Activated T-cell treated with anti-CD3 and anti-CD28 coated beads, Interleukin-2, amount 50 U/mL, for 24 hours (primary cell): ENCODE data around the gene SCAF4.
A peak's percentile ranks its signal among the peaks of the same experiment; 100 is the strongest.
"Not testable (repeated sequence)": the region's sequence is repeated elsewhere in the genome, so short reads cannot be mapped to it uniquely, and the experiment has no call there.

Source experiments
- DNase-seq: peaks from one replicate; pipeline ENCODE4 v3.0.0-alpha.2; 2020
- H3K27ac Mint-ChIP-seq: 2 replicates; pipeline ENCODE4 v1.8.0; 2020; ENCODE audit warnings: mild to moderate bottlenecking, mixed read lengths
- H3K27me3 Mint-ChIP-seq: 2 replicates; pipeline ENCODE4 v1.8.0; 2020; ENCODE audit warnings: mixed read lengths
- H3K36me3 Mint-ChIP-seq: 2 replicates; pipeline ENCODE4 v1.8.0; 2020; ENCODE audit warnings: low read depth, mixed read lengths
- H3K4me1 Mint-ChIP-seq: 2 replicates; pipeline ENCODE4 v1.8.0; 2020; ENCODE audit warnings: low read depth, mixed read lengths
- H3K4me3 Mint-ChIP-seq: 2 replicates; pipeline ENCODE4 v1.8.0; 2020; ENCODE audit warnings: mild to moderate bottlenecking, moderate library complexity, mixed read lengths
- H3K9me3 Mint-ChIP-seq: 2 replicates; pipeline ENCODE4 v1.8.0; 2020; ENCODE audit warnings: mixed read lengths

The SCAF4 gene, protein sequence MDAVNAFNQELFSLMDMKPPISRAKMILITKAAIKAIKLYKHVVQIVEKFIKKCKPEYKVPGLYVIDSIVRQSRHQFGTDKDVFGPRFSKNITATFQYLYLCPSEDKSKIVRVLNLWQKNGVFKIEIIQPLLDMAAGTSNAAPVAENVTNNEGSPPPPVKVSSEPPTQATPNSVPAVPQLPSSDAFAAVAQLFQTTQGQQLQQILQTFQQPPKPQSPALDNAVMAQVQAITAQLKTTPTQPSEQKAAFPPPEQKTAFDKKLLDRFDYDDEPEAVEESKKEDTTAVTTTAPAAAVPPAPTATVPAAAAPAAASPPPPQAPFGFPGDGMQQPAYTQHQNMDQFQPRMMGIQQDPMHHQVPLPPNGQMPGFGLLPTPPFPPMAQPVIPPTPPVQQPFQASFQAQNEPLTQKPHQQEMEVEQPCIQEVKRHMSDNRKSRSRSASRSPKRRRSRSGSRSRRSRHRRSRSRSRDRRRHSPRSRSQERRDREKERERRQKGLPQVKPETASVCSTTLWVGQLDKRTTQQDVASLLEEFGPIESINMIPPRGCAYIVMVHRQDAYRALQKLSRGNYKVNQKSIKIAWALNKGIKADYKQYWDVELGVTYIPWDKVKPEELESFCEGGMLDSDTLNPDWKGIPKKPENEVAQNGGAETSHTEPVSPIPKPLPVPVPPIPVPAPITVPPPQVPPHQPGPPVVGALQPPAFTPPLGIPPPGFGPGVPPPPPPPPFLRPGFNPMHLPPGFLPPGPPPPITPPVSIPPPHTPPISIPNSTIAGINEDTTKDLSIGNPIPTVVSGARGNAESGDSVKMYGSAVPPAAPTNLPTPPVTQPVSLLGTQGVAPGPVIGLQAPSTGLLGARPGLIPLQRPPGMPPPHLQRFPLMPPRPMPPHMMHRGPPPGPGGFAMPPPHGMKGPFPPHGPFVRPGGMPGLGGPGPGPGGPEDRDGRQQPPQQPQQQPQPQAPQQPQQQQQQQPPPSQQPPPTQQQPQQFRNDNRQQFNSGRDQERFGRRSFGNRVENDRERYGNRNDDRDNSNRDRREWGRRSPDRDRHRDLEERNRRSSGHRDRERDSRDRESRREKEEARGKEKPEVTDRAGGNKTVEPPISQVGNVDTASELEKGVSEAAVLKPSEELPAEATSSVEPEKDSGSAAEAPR

DNA sequence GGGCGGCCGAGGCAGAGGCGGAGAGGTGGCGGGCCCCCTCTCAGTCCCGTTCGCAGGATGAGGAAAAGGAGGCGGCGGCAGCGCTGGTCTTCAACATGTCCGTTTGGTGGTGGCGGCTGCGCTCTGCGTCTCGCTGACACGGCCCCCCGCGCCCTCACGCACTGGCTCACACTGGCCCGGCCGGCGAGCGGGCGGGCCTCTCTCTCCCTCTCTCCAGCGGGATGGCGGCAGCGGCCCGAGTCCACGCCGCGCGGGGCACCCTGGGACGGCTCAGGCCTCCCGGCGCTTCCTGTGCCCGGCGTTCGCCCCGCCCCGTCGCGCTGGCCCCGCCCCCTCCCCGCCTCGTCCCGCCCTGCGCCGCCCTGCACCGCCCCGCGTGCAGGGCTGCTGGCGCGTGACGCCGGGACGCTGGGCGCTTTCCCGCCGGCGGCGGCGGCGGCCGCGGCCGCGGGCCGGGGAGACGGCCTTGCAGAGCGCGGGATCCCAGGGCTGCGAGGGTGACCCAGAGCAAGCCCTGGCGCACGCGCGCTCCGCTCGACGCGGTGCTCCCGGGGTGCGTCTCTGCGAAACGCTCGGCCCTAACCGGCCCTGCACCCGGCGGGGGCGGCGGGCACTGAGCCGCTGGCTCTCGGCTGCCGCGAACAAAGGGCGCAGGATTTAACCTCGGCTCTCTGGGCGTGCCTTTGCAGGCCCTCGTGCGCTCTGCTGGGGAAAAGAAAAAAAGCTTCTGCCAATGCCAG is at the start of gene SCAF4:
Gene SCAF4, minus strand, starts transcription at position 262 of the 740 bp plus-strand sequence. CDS start 426 bp downstream, outside the sequence.
- H3K27ac Mint-ChIP-seq: peak within 1 kb of the TSS; percentile 91
- H3K4me1 Mint-ChIP-seq: peaks cover 8% of the 10 kb centered on the region
- no peaks in the 10 kb centered on the region for H3K27me3 Mint-ChIP-seq
- peaks cover 17% of the 10 kb centered on the region for H3K36me3 Mint-ChIP-seq
- no peak within 1 kb of the TSS for H3K4me3 Mint-ChIP-seq
- peak; percentile 91 for DNase-seq
- H3K9me3 Mint-ChIP-seq: no peaks in the 10 kb centered on the region

DNA sequence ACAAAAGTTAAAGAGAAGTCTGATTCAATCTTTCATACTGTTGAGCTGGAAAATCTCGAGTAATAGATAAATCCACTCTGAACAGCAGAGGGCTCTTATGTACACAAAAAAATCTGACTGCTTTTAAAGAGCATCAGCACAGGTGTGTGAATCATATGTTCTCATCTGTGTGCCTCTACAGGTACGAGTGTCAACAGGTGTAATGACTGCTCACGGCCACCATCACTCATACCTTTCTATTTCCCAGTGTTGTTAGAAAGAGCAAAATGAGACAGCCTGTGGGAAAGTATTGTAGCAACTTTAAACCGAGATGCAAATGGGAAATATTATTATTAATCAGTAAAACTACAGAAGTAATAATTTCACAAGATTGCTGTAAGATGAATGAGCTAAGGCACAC is 49.0 kb upstream of the SCAF4 start:
- H3K9me3 Mint-ChIP-seq: no peaks in the 10 kb centered on the region
- H3K27ac Mint-ChIP-seq: no peak overlapping the region
- H3K27me3 Mint-ChIP-seq: peaks cover 9% of the 10 kb centered on the region

DNA sequence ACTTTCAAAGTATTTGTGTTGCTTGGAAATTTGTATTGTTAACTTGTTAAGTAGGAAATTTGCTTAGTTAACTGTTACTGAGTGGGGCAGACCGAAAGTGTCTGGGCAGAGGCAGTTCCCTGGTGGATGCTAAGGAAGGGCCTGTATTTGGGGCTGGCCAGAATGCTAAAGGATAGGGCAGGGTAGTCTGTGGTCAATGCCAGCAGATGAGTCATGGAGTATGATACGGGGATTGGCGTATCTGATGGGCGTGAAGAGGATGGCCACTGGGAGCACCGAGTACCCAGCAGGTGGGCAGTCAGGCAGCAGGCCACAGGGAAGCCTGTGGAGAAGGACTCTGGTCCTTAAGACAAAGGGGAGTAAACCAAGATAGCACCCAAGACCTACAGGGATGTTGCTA is 46.6 kb upstream of the SCAF4 start:
- no peaks in the 10 kb centered on the region for H3K9me3 Mint-ChIP-seq
- no peak overlapping the region for H3K4me3 Mint-ChIP-seq
- peaks cover 9% of the 10 kb centered on the region for H3K27me3 Mint-ChIP-seq
- DNase-seq: no peak
- H3K27ac Mint-ChIP-seq: no peak overlapping the region
- H3K4me1 Mint-ChIP-seq: no peaks in the 10 kb centered on the region
- H3K36me3 Mint-ChIP-seq: no peaks in the 10 kb centered on the region

More for the DNA sequence above, 49.0 kb upstream of the SCAF4 start:
- no peak for DNase-seq
- peaks cover 3% of the 10 kb centered on the region for H3K4me1 Mint-ChIP-seq
- H3K4me3 Mint-ChIP-seq: no peak overlapping the region
- H3K36me3 Mint-ChIP-seq: no peaks in the 10 kb centered on the region

DNA sequence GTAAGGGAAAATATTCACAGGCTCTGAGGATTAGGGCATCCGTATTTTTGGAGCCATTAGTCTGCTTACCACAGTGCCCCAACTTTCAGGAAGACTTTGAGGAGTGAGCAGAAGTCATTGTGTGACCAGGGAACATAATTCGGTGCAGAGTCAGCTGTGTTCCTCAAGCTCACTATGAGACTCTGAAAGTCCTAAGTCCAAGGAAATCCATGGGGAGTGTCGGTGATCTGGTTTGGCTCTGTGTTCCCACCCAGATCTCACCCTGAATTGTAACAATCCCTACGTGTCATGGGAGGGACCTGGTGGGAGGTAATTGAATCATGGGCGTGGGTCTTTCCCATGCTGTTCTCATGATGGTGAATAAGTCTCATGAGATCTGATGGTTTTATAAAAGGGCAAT is 45.9 kb upstream of the SCAF4 start:
- no peak for DNase-seq
- Mint-ChIP-seq H3K4me3 (no peak overlapping the region), H3K36me3 (no peaks in the 10 kb centered on the region), H3K27me3 (peaks cover 9% of the 10 kb centered on the region), H3K9me3 (no peaks in the 10 kb centered on the region), H3K27ac (no peak overlapping the region), H3K4me1 (no peaks in the 10 kb centered on the region)

DNA sequence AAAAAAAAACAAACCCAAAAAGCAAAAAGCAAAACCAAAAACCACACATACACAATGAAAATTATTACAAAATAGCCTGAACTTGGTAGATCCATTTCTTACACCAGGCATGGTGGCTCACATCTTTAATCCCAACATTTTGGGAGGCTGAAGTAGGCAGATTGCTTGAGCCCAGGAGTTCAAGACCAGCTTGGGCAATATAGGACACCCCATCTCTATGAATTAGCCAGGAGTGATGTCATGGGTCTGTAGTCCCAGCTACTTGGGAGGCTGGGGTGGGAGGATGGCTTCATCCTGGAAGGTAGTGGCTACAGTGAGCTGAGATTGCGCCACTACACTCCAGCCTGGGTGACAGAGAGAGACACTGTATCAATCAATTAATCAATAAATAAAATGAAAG is 42.1 kb upstream of the SCAF4 start:
- no peaks in the 10 kb centered on the region for H3K9me3 Mint-ChIP-seq
- no peak for DNase-seq
- H3K27ac Mint-ChIP-seq: no peak overlapping the region
- H3K27me3 Mint-ChIP-seq: no peaks in the 10 kb centered on the region
- H3K36me3 Mint-ChIP-seq: no peaks in the 10 kb centered on the region
- H3K4me3 Mint-ChIP-seq: no peak overlapping the region
- H3K4me1 Mint-ChIP-seq: no peaks in the 10 kb centered on the region

DNA sequence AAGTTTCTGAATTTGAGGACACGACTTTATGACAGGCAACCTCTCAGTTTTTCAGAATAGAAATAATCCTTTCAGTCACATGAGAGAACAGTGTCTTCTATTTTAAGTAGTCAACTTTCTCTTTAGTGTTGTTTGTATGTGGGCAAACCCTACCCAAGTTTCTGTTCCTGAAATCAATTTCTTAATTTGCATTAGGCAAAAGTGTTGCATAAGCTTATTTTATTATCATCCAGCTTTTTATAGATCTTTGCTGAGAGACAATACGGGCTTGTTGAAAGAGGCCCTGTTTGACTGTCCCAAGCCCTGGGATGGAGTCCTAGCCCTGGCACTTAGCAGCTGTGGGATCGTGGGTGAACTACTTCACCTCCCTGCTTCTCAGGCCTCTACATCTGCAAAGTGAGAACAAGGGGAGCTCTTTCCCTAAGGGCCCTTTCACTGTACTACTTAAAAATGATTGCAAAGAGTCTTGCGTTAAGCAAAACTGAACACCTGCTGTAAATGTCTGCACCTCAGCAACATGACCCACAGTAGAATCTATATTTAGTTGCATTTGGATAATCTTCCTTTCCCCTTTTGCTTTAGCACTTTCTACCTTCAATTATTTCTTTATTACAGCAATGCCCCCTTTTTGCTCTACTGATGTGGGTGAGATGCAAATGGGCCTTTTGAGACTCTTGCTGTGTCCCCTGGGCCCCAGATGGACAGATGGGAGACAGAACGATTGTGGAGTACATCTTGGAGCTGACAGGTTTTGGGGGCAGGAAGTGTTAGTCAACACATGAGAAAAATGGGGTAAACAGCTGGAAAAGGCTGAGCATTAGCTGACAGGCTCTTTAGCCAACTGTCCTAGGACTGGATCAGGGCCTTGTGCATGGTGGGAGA is 41.0 kb upstream of the SCAF4 start:
- Mint-ChIP-seq H3K9me3 (no peaks in the 10 kb centered on the region), H3K27ac (no peak overlapping the region), H3K27me3 (no peaks in the 10 kb centered on the region), H3K4me3 (no peak overlapping the region), H3K4me1 (no peaks in the 10 kb centered on the region), H3K36me3 (no peaks in the 10 kb centered on the region)
- DNase-seq: no peak

DNA sequence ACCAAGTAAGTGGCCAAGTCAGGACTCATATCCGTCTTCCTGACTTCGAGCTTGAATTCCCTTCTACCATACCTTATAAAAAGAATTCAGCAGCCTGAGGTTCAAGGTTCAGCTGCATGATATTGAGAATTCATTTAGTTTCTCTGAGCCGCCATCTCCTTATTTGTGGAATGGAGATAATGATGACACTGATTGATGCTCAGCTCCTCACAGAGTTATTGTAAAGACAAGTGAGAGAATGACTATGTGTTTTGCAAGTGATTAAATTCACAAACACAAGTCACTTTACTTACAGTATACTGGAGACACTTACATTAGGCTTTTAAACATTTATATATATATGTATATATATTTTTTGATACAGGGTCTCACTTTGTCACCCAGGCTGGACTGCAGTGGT is 39.8 kb upstream of the SCAF4 start:
- Mint-ChIP-seq H3K9me3 (no peaks in the 10 kb centered on the region), H3K4me1 (no peaks in the 10 kb centered on the region), H3K4me3 (no peak overlapping the region), H3K36me3 (no peaks in the 10 kb centered on the region), H3K27ac (no peak overlapping the region), H3K27me3 (no peaks in the 10 kb centered on the region)
- no peak for DNase-seq

DNA sequence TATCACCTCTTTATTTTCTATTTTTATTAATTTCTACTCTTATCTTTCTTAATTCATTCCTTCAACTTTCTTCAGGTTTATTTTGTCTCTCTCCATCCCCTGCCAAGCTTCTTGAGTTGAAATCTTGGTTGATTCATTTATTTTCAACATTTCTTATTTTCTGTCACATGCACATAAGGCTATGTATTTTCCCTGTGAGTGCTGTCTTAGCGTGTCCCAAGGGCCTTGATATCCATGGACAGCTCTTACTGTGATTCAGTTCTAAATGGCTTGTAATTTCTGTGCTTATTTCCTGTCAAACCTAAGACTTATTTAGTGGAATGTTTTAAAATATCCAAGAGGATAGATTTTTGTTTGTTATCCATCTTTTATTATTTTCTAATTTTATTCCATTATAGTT is 36.8 kb upstream of the SCAF4 start:
- H3K27ac Mint-ChIP-seq: no peak overlapping the region
- H3K9me3 Mint-ChIP-seq: no peaks in the 10 kb centered on the region
- no peaks in the 10 kb centered on the region for H3K4me1 Mint-ChIP-seq
- H3K27me3 Mint-ChIP-seq: peaks cover under 1% of the 10 kb centered on the region
- H3K4me3 Mint-ChIP-seq: no peak overlapping the region
- H3K36me3 Mint-ChIP-seq: no peaks in the 10 kb centered on the region
- DNase-seq: no peak

DNA sequence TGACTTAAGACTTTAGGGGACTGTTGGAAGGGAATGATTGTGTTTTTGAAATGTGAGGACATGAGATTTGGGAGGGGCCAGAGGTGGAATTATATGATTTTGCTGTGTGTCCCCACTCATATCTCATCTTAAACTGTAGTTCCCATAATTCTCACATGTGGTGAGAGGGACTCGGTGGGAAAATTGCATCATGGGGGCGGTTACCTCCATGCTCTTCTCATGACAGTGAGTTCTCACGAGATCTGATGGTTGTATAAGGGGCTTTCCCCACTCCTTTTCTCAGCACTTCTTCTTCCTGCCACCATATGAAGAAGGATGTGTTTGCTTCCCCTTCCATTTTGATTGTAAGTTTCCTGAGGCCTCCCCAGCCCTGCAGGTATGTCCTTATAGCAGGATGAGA is 35.0 kb upstream of the SCAF4 start:
- H3K36me3 Mint-ChIP-seq: no peaks in the 10 kb centered on the region
- H3K27me3 Mint-ChIP-seq: peaks cover 12% of the 10 kb centered on the region
- DNase-seq: no peak
- H3K4me3 Mint-ChIP-seq: no peak overlapping the region
- H3K27ac Mint-ChIP-seq: no peak overlapping the region
- H3K4me1 Mint-ChIP-seq: no peaks in the 10 kb centered on the region
- H3K9me3 Mint-ChIP-seq: no peaks in the 10 kb centered on the region

DNA sequence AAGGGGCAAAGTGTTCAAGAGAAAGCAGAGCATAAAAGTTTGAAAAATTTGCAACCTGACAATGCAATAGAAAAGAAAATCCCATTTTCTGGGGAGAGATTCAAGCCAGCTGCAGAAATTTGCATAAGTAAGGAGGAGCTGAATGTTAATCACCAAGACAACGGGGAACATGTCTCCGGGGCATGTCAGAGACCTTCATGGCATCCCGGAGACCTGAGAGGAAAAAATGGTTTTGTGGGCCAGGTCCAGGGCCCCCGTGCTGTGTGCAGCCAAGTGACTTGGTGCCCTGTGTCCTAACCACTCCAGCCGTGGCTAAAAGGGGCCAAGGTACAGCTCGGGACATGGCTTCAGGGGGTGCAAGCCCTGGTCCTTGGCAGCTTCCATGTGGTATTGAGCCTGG is 33.9 kb upstream of the SCAF4 start:
- peaks cover 16% of the 10 kb centered on the region for H3K27me3 Mint-ChIP-seq
- not testable (repeated sequence) for H3K4me1 Mint-ChIP-seq, H3K9me3 Mint-ChIP-seq, H3K36me3 Mint-ChIP-seq, H3K4me3 Mint-ChIP-seq, DNase-seq, H3K27ac Mint-ChIP-seq

DNA sequence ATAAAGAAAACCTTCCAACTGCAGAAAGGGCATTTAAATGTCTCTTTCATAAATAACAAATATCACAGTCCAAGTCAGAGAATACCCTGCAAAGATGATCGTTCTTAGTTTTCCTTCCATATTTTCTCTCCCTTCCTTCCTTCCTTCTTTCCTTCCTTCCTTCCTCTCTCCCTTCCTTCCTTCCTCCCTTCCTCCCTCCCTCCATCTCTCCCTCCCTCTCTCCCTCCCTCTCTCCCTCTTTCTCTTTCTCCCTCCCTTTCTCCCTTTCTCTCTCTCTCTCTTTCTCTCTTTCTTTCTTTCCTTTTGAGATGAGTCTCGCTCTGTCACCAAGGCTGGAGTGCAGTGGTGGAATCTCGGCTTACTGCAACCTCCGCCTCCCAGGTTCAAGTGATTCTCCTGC is 29.0 kb upstream of the SCAF4 start:
- no peak overlapping the region for H3K27ac Mint-ChIP-seq
- no peak for DNase-seq
- H3K9me3 Mint-ChIP-seq: no peaks in the 10 kb centered on the region
- H3K4me3 Mint-ChIP-seq: no peak overlapping the region
- H3K27me3 Mint-ChIP-seq: peaks cover 16% of the 10 kb centered on the region
- H3K36me3 Mint-ChIP-seq: no peaks in the 10 kb centered on the region
- no peaks in the 10 kb centered on the region for H3K4me1 Mint-ChIP-seq

DNA sequence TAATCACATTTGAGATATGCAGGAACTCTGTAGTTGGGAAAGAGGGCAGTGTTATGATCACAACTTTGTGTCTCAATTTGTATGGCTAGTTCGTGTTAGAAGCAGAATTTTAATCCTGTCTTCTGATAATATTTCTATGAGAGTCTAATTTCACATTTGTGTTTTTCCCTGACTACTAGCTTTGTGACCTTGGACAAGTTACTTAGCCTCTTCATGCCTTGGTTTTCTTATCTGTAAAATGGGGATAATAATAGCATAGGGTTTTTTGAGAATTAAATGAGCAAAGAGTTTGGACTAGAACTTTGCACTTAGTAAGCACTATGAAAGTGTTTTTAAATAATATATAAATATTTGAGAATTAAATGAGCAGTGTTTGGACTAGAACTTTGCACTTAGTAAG is 24.9 kb upstream of the SCAF4 start:
- Mint-ChIP-seq H3K4me1 (no peaks in the 10 kb centered on the region), H3K4me3 (no peak overlapping the region), H3K27ac (no peak overlapping the region), H3K36me3 (no peaks in the 10 kb centered on the region), H3K27me3 (peaks cover 3% of the 10 kb centered on the region), H3K9me3 (no peaks in the 10 kb centered on the region)
- no peak for DNase-seq

DNA sequence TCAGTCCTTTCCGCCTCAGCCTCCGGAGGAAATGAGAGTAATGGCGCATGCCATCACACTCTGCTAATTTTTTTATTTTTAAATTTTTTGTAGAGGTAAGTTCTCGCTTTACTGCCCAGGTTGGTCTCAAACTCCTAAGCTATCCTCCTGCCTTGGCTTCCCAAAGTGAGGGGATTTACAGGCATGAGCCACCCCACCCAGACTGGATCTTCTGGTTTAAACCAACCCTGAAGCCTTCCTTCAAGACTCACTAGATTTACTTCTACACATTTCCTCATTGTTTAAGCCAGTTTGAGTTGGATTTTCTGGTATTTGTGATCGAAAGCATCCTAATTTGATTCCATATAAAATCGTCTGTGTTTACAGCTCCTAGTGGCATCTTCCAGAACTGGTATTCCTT is 23.1 kb upstream of the SCAF4 start:
- Mint-ChIP-seq H3K36me3 (no peaks in the 10 kb centered on the region), H3K27me3 (peaks cover 3% of the 10 kb centered on the region), H3K4me3 (no peak overlapping the region), H3K4me1 (no peaks in the 10 kb centered on the region), H3K27ac (no peak overlapping the region), H3K9me3 (no peaks in the 10 kb centered on the region)
- DNase-seq: no peak

DNA sequence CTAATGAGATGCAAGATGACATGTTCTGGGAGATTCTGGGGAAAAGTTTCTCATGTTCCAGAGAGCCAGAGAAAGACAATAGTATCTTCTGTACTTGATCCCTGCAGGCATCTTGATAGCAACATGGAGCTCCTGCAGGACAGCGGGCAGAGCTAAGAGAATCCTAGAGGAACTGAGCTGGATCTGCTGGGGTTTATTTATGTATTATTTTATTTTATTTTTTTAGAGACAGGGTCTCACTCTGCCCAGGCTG is 22.7 kb upstream of the SCAF4 start:
- Mint-ChIP-seq H3K9me3 (no peaks in the 10 kb centered on the region), H3K4me3 (no peak overlapping the region), H3K27ac (no peak overlapping the region), H3K36me3 (no peaks in the 10 kb centered on the region), H3K27me3 (peaks cover 3% of the 10 kb centered on the region), H3K4me1 (no peaks in the 10 kb centered on the region)
- DNase-seq: no peak
